IPS-11a (cell line): ENCODE results near the gene VPS50.

Experiments used
- H3K4me3 ChIP-seq: one replicate; pipeline ENCODE4 v1.5.1; 2013; ENCODE audit warnings: low read depth, low read length, control low read depth

The VPS50 gene

DNA sequence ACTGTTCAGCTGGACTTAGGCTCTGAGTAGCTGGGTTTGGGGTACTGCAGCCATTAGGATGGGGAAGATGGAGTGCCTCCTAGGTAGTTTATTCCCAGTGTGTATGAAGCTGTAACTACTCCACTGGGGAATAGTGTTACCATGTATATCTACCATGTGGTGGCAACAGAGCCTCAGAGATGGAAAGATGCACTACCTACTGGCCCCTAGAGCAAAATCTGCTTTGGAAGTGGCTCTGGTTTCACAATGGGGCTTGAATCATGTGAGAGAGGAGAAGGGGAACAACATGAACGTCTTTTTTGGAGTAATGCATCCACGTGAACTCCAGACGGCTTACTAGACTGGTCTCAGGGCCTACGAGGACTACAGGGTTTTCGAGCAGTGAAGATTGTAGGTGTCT lies 175.1 kb downstream of the VPS50 start:
- H3K4me3 ChIP-seq, result no peak overlapping the region

- no peak overlapping the region for H3K4me3 ChIP-seq
Measured at GRCh38 chr7:93409324-93409723, 177.2 kb downstream of the VPS50 start.
